GM12874 (cell line): ENCODE measurements around the gene SLC8B1.

Source experiments
- CTCF ChIP-seq: IDR thresholded peaks from 2 replicates; pipeline ENCODE4 v1.5.1; 2011; ENCODE audit warnings: low read depth, mild to moderate bottlenecking, control low read depth, low read length, moderate library complexity; ENCODE audit not compliant: insufficient read depth

SLC8B1 gene

GRCh38 chr12:113334786-113335539, at the start of gene SLC8B1:
SLC8B1 (minus strand) TSS chr12:113335109; CDS start chr12:113332878, 2,231 bp downstream.
- no peak for TF ChIP-seq CTCF

GRCh38 chr12:113382206-113382605, 47.3 kb upstream of the SLC8B1 start:
- TF ChIP-seq CTCF: no peak

- no peak for TF ChIP-seq CTCF
These were observed 46.3 kb upstream of the SLC8B1 start for GRCh38 chr12:113381220-113381619.

GRCh38 chr12:113378291-113378690, 43.4 kb upstream of the SLC8B1 start:
- no peak for TF ChIP-seq CTCF

GRCh38 chr12:113374823-113375428, 40.0 kb upstream of the SLC8B1 start:
- TF ChIP-seq CTCF: no peak

GRCh38 chr12:113373969-113374368, 39.1 kb upstream of the SLC8B1 start:
- no peak for TF ChIP-seq CTCF

- TF ChIP-seq CTCF: no peak
These were observed 38.5 kb upstream of the SLC8B1 start for GRCh38 chr12:113373440-113373839.
